IMR-90 (cell line): Measurements from ENCODE around the gene DIPK1A. TPM values are rescaled to one million over a fixed set of nuclear protein-coding genes. Genes with fewer than 3 reads are reported as not detected.

Experiments used
- ATAC-seq: fragments of 200-7000 bp; cut with Tn5 transposase; 2 replicates; pipeline ENCODE4 v1.9.1; 2020; ENCODE audit warnings: low read depth, mild to moderate bottlenecking, moderate library complexity
- BruUV-seq: library from RNA; stranded (reverse); fragments of 400-500 nt; replicated peaks from 2 replicates; lab custom pipeline; 2021; lab: Mats Ljungman, UMichigan
- CTCF ChIA-PET: fragments of 300-600 bp; formaldehyde crosslinking; extraction: SDS; loops from one replicate; lab custom pipeline; 2021; ENCODE audit warnings: antibody characterized with exemption; lab: Yijun Ruan, JAX
- POLR2A ChIA-PET: fragments of 300-600 bp; sonication (Branson Sonifier 250); formaldehyde crosslinking; loops from one replicate; lab custom pipeline; 2022; ENCODE audit warnings: antibody characterized with exemption; ENCODE audit not compliant: unreplicated experiment; lab: Charles Lee
- DNase-seq: peaks from one replicate; pipeline ENCODE4 v3.0.0; 2013
- H2AFZ ChIP-seq: replicated peaks from 2 replicates; pipeline ENCODE3; 2013; ENCODE audit warnings: low read length, mild to moderate bottlenecking; ENCODE audit not compliant: poor library complexity
- H2AK5ac ChIP-seq: 2 replicates; pipeline ENCODE4 v1.6.1; 2013; ENCODE audit warnings: low read depth, low read length, inconsistent platforms
- H2AK9ac ChIP-seq: replicated peaks from 2 replicates; pipeline ENCODE3; 2013; ENCODE audit warnings: mild to moderate bottlenecking, low read depth, low read length, moderate library complexity; ENCODE audit not compliant: poor library complexity
- H2BK120ac ChIP-seq: 2 replicates; pipeline ENCODE4 v1.6.1; 2013; ENCODE audit warnings: low read depth, low read length, inconsistent platforms
- H2BK15ac ChIP-seq: 3 replicates; pipeline ENCODE4 v1.6.1; 2013; ENCODE audit warnings: low read depth, low read length, inconsistent platforms
- H2BK20ac ChIP-seq: 2 replicates; pipeline ENCODE4 v1.6.1; 2013; ENCODE audit warnings: low read depth, mild to moderate bottlenecking, inconsistent platforms, low read length, moderate library complexity
- H2BK5ac ChIP-seq: 2 replicates; pipeline ENCODE4 v1.6.1; 2013; ENCODE audit warnings: mild to moderate bottlenecking, low read depth, low read length, inconsistent platforms; ENCODE audit not compliant: poor library complexity, severe bottlenecking
- H3K14ac ChIP-seq: replicated peaks from 2 replicates; pipeline ENCODE4 v1.6.1; 2013; ENCODE audit warnings: low read depth, low read length, inconsistent platforms
- H3K18ac ChIP-seq: 2 replicates; pipeline ENCODE4 v1.6.1; 2013; ENCODE audit warnings: low read depth, low read length, control low read depth
- H3K23ac ChIP-seq: 2 replicates; pipeline ENCODE4 v1.6.1; 2013; ENCODE audit warnings: low read depth, low read length, inconsistent platforms
- H3K27ac ChIP-seq: 2 replicates; pipeline ENCODE4 v1.5.1; 2013; ENCODE audit warnings: mild to moderate bottlenecking, control low read depth, low read length; ENCODE audit not compliant: insufficient read depth
- H3K27me3 ChIP-seq: 2 replicates; pipeline ENCODE4 v1.6.1; 2013; ENCODE audit warnings: low read length; ENCODE audit not compliant: control insufficient read depth, insufficient read depth
- H3K36me3 ChIP-seq: 2 replicates; pipeline ENCODE4 v1.6.1; 2013; ENCODE audit warnings: low read length, mixed read lengths; ENCODE audit not compliant: control insufficient read depth, insufficient read depth
- H3K4ac ChIP-seq: 2 replicates; pipeline ENCODE4 v1.6.1; 2013; ENCODE audit warnings: low read depth, low read length, inconsistent platforms
- H3K4me1 ChIP-seq: 2 replicates; pipeline ENCODE4 v1.6.1; 2013; ENCODE audit warnings: low read length, mixed read lengths; ENCODE audit not compliant: control insufficient read depth, insufficient read depth
- H3K4me2 ChIP-seq: 2 replicates; pipeline ENCODE4 v1.6.1; 2013; ENCODE audit warnings: low read depth, mild to moderate bottlenecking, control low read depth, low read length, moderate library complexity
- H3K4me3 ChIP-seq: 2 replicates; pipeline ENCODE4 v1.5.1; 2013; ENCODE audit warnings: low read depth, mild to moderate bottlenecking, control low read depth, low read length, moderate library complexity; ENCODE audit not compliant: insufficient read depth
- H3K56ac ChIP-seq: 2 replicates; pipeline ENCODE4 v1.6.1; 2013; ENCODE audit warnings: low read length, inconsistent platforms; ENCODE audit not compliant: insufficient read depth; ENCODE audit errors: extremely low read depth
- H3K79me1 ChIP-seq, 2 experiments: 2 replicates each; pipeline ENCODE4 v1.6.1; 2013; ENCODE audit warnings: low read length in 2 of 2, inconsistent platforms in 1 of 2, low read depth in 1 of 2
- H3K9ac ChIP-seq: 2 replicates; pipeline ENCODE4 v1.6.1; 2013; ENCODE audit warnings: low read depth, low read length, control low read depth
- H3K9me1 ChIP-seq: 2 replicates; pipeline ENCODE4 v1.6.1; 2013; ENCODE audit warnings: low read length, inconsistent platforms; ENCODE audit not compliant: insufficient read depth
- H3K9me3 ChIP-seq: 2 replicates; pipeline ENCODE4 v1.6.1; 2013; ENCODE audit warnings: low read length; ENCODE audit not compliant: control insufficient read depth, insufficient read depth
- H4K20me1 ChIP-seq: 2 replicates; pipeline ENCODE4 v1.6.1; 2013; ENCODE audit warnings: low read length, inconsistent platforms; ENCODE audit not compliant: insufficient read depth
- H4K5ac ChIP-seq: 2 replicates; pipeline ENCODE4 v1.6.1; 2013; ENCODE audit warnings: mild to moderate bottlenecking, low read depth, low read length, control low read depth
- H4K8ac ChIP-seq, 2 experiments: 2 replicates each; pipeline ENCODE4 v1.6.1; 2013; ENCODE audit warnings: low read depth in 2 of 2, low read length in 2 of 2, control low read depth in 1 of 2, inconsistent platforms in 1 of 2
- H4K91ac ChIP-seq: 2 replicates; pipeline ENCODE4 v1.6.1; 2013; ENCODE audit warnings: low read depth, low read length, inconsistent platforms; ENCODE audit not compliant: insufficient read depth
- BHLHE40 ChIP-seq: fragments of 150-350 bp; IDR thresholded peaks from 2 replicates; pipeline ENCODE4 v1.6.1; 2016; ENCODE audit warnings: mild to moderate bottlenecking, low read depth, low read length
- CHD1 ChIP-seq: IDR thresholded peaks from 2 replicates; pipeline ENCODE4 v1.6.1; 2012; ENCODE audit warnings: low read depth, low read length, improper control_type of control experiment
- ELK1 ChIP-seq: fragments of 150-350 bp; IDR thresholded peaks from 2 replicates; pipeline ENCODE4 v1.6.1; 2016; ENCODE audit warnings: low read depth, mild to moderate bottlenecking, low read length, moderate library complexity, borderline replicate concordance
- FOS ChIP-seq: fragments of 150-350 bp; IDR thresholded peaks from 2 replicates; pipeline ENCODE4 v1.6.1; 2016; ENCODE audit warnings: low read depth, low read length
- MAFK ChIP-seq: IDR thresholded peaks from 2 replicates; pipeline ENCODE4 v1.6.1; 2012; ENCODE audit warnings: low read depth, low read length, improper control_type of control experiment
- MAZ ChIP-seq: IDR thresholded peaks from 2 replicates; pipeline ENCODE4 v1.6.1; 2012; ENCODE audit warnings: low read depth, mild to moderate bottlenecking, low read length, improper control_type of control experiment, moderate library complexity, borderline replicate concordance
- NFE2L2 ChIP-seq: fragments of 150-350 bp; IDR thresholded peaks from 2 replicates; pipeline ENCODE4 v1.6.1; 2016; ENCODE audit warnings: low read depth, mild to moderate bottlenecking, low read length
- POLR2A ChIP-seq: IDR thresholded peaks from 2 replicates; pipeline ENCODE4 v1.6.1; 2012; ENCODE audit warnings: mild to moderate bottlenecking, low read depth, low read length
- RAD21 ChIP-seq: IDR thresholded peaks from 2 replicates; pipeline ENCODE4 v1.6.1; 2012; ENCODE audit warnings: low read length, improper control_type of control experiment
- RCOR1 ChIP-seq: IDR thresholded peaks from 2 replicates; pipeline ENCODE4 v1.6.1; 2012; ENCODE audit warnings: mild to moderate bottlenecking, low read length, improper control_type of control experiment; ENCODE audit not compliant: insufficient replicate concordance
- RFX5 ChIP-seq: IDR thresholded peaks from 2 replicates; pipeline ENCODE4 v1.8.0; 2012; ENCODE audit warnings: low read depth, mild to moderate bottlenecking, low read length, moderate library complexity
- SMC3 ChIP-seq: fragments of 150-350 bp; IDR thresholded peaks from 2 replicates; pipeline ENCODE4 v1.6.1; 2016; ENCODE audit warnings: low read depth, mild to moderate bottlenecking, antibody characterized with exemption, low read length, moderate library complexity
- dilution Hi-C: fragments of 300-500 bp; cut with HindIII; formaldehyde crosslinking; loops from one replicate; pipeline ENCODE4 v1.14.3; 2018; ENCODE audit warnings: low sequenced_read_pairs; ENCODE audit not compliant: unreplicated experiment
- in situ Hi-C: fragments of 300-500 bp; cut with MboI; formaldehyde crosslinking; loops from 3 replicates; pipeline ENCODE4 v1.14.3; 2019; ENCODE audit warnings: low sequenced_read_pairs, inconsistent platforms, mixed read lengths
- intact Hi-C: fragments of 100-400 bp; cut with micrococcal nuclease; formaldehyde crosslinking; loops from 2 replicates; pipeline ENCODE4 v1.10.0; 2022
- polyA plus RNA-seq, 3 experiments: library from polyadenylated mRNA; depleted of rRNA; stranded (reverse); fragments of >200 nt; gene quantifications; 2 replicates each; pipeline ENCODE4 v1.2.3, GENCODE V29; 2012; ENCODE audit warnings: low replicate concordance in 1 of 3
- total RNA-seq: library from RNA; depleted of rRNA; stranded (reverse); fragments of >200 nt; gene quantifications from 2 replicates; pipeline ENCODE4 v1.2.3, GENCODE V29; 2012
- TF ChIP-seq, protein P1 (sequence below): fragments of 150-350 bp; IDR thresholded peaks from 2 replicates; pipeline ENCODE4 v1.6.1; 2017; ENCODE audit warnings: mild to moderate bottlenecking, antibody characterized with exemption, low read length, low read depth

The DIPK1A gene
- total and polyA plus RNA-seq, 2 of the 4 experiments (the other 2 are of a cell fraction), result 4.7 to 5.7 TPM

- ATAC-seq (no peak), DNase-seq (peak; percentile 6)
- TF ChIP-seq NFE2L2 (no peak), RFX5 (no peak), SMC3 (no peak), MAZ (no peak), MAFK (no peak), BHLHE40 (no peak), CHD1 (no peak), ELK1 (no peak), RAD21 (no peak), FOS (no peak), RCOR1 (no peak), POLR2A (no peak)
- TF ChIP-seq, protein P1, sequence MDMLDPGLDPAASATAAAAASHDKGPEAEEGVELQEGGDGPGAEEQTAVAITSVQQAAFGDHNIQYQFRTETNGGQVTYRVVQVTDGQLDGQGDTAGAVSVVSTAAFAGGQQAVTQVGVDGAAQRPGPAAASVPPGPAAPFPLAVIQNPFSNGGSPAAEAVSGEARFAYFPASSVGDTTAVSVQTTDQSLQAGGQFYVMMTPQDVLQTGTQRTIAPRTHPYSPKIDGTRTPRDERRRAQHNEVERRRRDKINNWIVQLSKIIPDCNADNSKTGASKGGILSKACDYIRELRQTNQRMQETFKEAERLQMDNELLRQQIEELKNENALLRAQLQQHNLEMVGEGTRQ, result no peak
- Histone ChIP-seq H2AK5ac (no peak overlapping the region), H2AK9ac (no peak overlapping the region), H2BK120ac (no peak overlapping the region), H2BK20ac (no peak overlapping the region), H3K23ac (no peak overlapping the region), H3K18ac (no peak overlapping the region), H3K4me1 (no peaks in the 10 kb centered on the region), H3K9me1 (no peaks in the 10 kb centered on the region), H3K79me1 (no peaks in the 10 kb centered on the region), H3K4me2 (no peak overlapping the region), H2AFZ (no peak overlapping the region), H2BK5ac (no peak overlapping the region), H3K4me3 (no peak overlapping the region), H4K5ac (no peak overlapping the region), H3K27me3 (peaks cover 2% of the 10 kb centered on the region), H3K14ac (no peak overlapping the region), H4K91ac (no peak overlapping the region), H4K20me1 (no peaks in the 10 kb centered on the region), H4K8ac (no peak overlapping the region), H3K9ac (no peak overlapping the region), H3K9me3 (no peaks in the 10 kb centered on the region), H3K27ac (no peak overlapping the region), H3K36me3 (no peaks in the 10 kb centered on the region), H2BK15ac (no peak overlapping the region), H3K4ac (no peak overlapping the region), H3K56ac (no peak overlapping the region)
- dilution Hi-C loops, result no loop called here
- intact Hi-C loops, result no loop called here
- ChIA-PET POLR2A (no interaction called here), CTCF (interaction anchor here (3.1 kb wide), 1 partner anchor 133 kb away, joined by 29 read pairs; no protein-coding TSS in a partner anchor)
- in situ Hi-C loops, result no loop called here
- no TSS peak for BruUV-seq
Measured at GRCh38 chr1:92992054-92992453, 30.8 kb upstream of the DIPK1A start.
